Measurements from ENCODE around the gene CRCP. TPM values are rescaled to one million over a fixed set of nuclear protein-coding genes. Genes with fewer than 3 reads are reported as not detected.

The CRCP gene
- total and polyA plus RNA-seq, 4 donors, result 13.0 to 52.6 (median 18.4) TPM

DNA sequence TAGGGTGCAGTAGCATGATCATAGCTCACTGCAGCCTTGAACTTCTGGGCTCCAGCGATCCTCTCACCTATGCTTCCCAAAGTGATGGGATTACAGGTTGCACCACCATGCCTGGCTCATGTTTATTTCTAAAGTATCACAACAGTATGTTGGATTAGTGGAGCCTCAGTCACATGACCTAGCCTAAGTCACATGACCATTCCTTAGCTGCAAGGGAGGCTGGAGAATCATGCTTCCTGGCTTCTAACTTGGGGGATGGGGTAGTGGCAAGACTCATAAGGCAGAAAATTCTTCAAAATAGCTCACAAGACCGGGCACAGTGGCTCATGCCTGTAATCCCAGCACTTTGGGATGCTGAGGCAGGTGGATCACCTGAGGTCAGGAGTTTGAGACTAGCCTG, 63.6 kb downstream of the CRCP start:
- H3K9me3 ChIP-seq (ENCODE audit: control insufficient read depth in 4 of 4, low read length in 3 of 4), result no peaks in the 10 kb centered on the region
- H3K36me3 ChIP-seq (ENCODE audit: control insufficient read depth in 4 of 4, insufficient read depth in 3 of 4, low read depth in 1 of 4, low read length in 3 of 4), result no peaks in the 10 kb centered on the region
- DNase-seq (ENCODE audit: low spot score), result no peak
- no peak overlapping the region for H3K4me3 ChIP-seq (ENCODE audit: low read depth in 1 of 3, low read length in 3 of 3)
- H3K27me3 ChIP-seq (ENCODE audit: control insufficient read depth in 4 of 4, insufficient read depth in 4 of 4, low read length in 3 of 4), result no peaks in the 10 kb centered on the region
- H3K27ac ChIP-seq (ENCODE audit: low read depth in 1 of 2, low read length in 2 of 2), result no peak overlapping the region
- peaks cover 0 to 3% (median 0%) of the 10 kb centered on the region in 4 donors for H3K4me1 ChIP-seq (ENCODE audit: control insufficient read depth in 4 of 4, insufficient read depth in 4 of 4, low read length in 3 of 4)
- WGBS, result 97% methylated on average over 2 of the region's 2 CpGs
- TF ChIP-seq GABPA (IDR thresholded peaks at IDR 0.05 in 1 of 2, conservative IDR thresholded peaks at IDR 0.05 in 1 of 2), result no peak
- TF ChIP-seq, protein P1, sequence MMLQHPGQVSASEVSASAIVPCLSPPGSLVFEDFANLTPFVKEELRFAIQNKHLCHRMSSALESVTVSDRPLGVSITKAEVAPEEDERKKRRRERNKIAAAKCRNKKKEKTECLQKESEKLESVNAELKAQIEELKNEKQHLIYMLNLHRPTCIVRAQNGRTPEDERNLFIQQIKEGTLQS (IDR thresholded peaks at IDR 0.05), result no peak
- TF ChIP-seq SP1 (IDR thresholded peaks at IDR 0.05), result no peak
- no peak for TF ChIP-seq TAF1 (conservative IDR thresholded peaks at IDR 0.05)
- TF ChIP-seq NR2F2 (IDR thresholded peaks at IDR 0.05), result no peak
- TF ChIP-seq RAD21 (IDR thresholded peaks at IDR 0.05), result no peak
- TF ChIP-seq YY1 (IDR thresholded peaks at IDR 0.05), result no peak
- no peak for TF ChIP-seq JUND (IDR thresholded peaks at IDR 0.05)
- TF ChIP-seq, protein P2, sequence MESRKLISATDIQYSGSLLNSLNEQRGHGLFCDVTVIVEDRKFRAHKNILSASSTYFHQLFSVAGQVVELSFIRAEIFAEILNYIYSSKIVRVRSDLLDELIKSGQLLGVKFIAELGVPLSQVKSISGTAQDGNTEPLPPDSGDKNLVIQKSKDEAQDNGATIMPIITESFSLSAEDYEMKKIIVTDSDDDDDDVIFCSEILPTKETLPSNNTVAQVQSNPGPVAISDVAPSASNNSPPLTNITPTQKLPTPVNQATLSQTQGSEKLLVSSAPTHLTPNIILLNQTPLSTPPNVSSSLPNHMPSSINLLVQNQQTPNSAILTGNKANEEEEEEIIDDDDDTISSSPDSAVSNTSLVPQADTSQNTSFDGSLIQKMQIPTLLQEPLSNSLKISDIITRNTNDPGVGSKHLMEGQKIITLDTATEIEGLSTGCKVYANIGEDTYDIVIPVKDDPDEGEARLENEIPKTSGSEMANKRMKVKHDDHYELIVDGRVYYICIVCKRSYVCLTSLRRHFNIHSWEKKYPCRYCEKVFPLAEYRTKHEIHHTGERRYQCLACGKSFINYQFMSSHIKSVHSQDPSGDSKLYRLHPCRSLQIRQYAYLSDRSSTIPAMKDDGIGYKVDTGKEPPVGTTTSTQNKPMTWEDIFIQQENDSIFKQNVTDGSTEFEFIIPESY (IDR thresholded peaks at IDR 0.05), result no peak
- no peak overlapping the region for H3K9ac ChIP-seq (ENCODE audit: low read depth in 1 of 2, low read length in 2 of 2)

DNA sequence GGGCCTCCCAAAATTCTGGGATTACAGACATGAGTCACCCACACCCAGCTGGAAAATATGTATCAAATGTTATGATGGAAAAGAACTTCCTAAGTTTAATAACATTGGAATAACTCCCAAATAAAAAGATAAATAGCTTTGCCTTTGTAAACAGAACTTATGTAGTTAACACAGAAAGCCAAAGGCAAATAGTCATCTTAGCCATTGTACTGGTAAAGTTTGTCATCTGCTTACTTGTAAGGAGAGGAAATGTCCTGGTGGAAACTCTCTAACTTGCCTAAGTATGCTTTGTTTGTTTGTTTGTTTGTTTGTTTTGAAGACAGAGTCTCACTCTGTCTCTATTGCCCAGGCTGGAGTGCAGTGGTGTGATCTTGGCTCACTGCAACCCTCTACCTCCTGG, 66.7 kb downstream of the CRCP start:
- Histone ChIP-seq H3K27me3 (ENCODE audit: control insufficient read depth in 4 of 4, insufficient read depth in 4 of 4, low read length in 3 of 4) (no peaks in the 10 kb centered on the region), H3K9ac (ENCODE audit: low read depth in 1 of 2, low read length in 2 of 2) (no peak overlapping the region), H3K27ac (ENCODE audit: low read depth in 1 of 2, low read length in 2 of 2) (no peak overlapping the region), H3K4me1 (ENCODE audit: control insufficient read depth in 4 of 4, insufficient read depth in 4 of 4, low read length in 3 of 4) (peaks cover 0 to 9% (median 0%) of the 10 kb centered on the region in 4 donors), H3K9me3 (ENCODE audit: control insufficient read depth in 4 of 4, low read length in 3 of 4) (no peaks in the 10 kb centered on the region), H3K36me3 (ENCODE audit: control insufficient read depth in 4 of 4, insufficient read depth in 3 of 4, low read depth in 1 of 4, low read length in 3 of 4) (no peaks in the 10 kb centered on the region), H3K4me3 (ENCODE audit: low read depth in 1 of 3, low read length in 3 of 3) (no peak overlapping the region)
- TF ChIP-seq JUND (IDR thresholded peaks at IDR 0.05), result no peak
- TF ChIP-seq NR2F2 (IDR thresholded peaks at IDR 0.05), result no peak
- TF ChIP-seq GABPA (IDR thresholded peaks at IDR 0.05 in 1 of 2, conservative IDR thresholded peaks at IDR 0.05 in 1 of 2), result no peak
- TF ChIP-seq HNF4G (IDR thresholded peaks at IDR 0.05), result no peak
- TF ChIP-seq, protein P2 (IDR thresholded peaks at IDR 0.05), result no peak
- no peak for TF ChIP-seq HNF4A (conservative IDR thresholded peaks at IDR 0.05)
- TF ChIP-seq FOXA1 (IDR thresholded peaks at IDR 0.05), result no peak
- no peak for TF ChIP-seq RAD21 (IDR thresholded peaks at IDR 0.05)
- TF ChIP-seq, protein P1 (IDR thresholded peaks at IDR 0.05), result no peak
- no peak for TF ChIP-seq TAF1 (conservative IDR thresholded peaks at IDR 0.05)
- TF ChIP-seq, protein P3, sequence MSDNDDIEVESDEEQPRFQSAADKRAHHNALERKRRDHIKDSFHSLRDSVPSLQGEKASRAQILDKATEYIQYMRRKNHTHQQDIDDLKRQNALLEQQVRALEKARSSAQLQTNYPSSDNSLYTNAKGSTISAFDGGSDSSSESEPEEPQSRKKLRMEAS (IDR thresholded peaks at IDR 0.05), result no peak
- no peak for TF ChIP-seq RXRA (IDR thresholded peaks at IDR 0.05)
- TF ChIP-seq, protein P4, sequence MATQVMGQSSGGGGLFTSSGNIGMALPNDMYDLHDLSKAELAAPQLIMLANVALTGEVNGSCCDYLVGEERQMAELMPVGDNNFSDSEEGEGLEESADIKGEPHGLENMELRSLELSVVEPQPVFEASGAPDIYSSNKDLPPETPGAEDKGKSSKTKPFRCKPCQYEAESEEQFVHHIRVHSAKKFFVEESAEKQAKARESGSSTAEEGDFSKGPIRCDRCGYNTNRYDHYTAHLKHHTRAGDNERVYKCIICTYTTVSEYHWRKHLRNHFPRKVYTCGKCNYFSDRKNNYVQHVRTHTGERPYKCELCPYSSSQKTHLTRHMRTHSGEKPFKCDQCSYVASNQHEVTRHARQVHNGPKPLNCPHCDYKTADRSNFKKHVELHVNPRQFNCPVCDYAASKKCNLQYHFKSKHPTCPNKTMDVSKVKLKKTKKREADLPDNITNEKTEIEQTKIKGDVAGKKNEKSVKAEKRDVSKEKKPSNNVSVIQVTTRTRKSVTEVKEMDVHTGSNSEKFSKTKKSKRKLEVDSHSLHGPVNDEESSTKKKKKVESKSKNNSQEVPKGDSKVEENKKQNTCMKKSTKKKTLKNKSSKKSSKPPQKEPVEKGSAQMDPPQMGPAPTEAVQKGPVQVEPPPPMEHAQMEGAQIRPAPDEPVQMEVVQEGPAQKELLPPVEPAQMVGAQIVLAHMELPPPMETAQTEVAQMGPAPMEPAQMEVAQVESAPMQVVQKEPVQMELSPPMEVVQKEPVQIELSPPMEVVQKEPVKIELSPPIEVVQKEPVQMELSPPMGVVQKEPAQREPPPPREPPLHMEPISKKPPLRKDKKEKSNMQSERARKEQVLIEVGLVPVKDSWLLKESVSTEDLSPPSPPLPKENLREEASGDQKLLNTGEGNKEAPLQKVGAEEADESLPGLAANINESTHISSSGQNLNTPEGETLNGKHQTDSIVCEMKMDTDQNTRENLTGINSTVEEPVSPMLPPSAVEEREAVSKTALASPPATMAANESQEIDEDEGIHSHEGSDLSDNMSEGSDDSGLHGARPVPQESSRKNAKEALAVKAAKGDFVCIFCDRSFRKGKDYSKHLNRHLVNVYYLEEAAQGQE (IDR thresholded peaks at IDR 0.05), result no peak
- DNase-seq (ENCODE audit: low spot score), result no peak

Data from liver (tissue), 9 donors.